A673 (cell line): ENCODE data around the gene FASN. TPM values are rescaled to one million over a fixed set of nuclear protein-coding genes. Genes with fewer than 3 reads are reported as not detected.

Source experiments
- BruUV-seq: library from RNA; stranded (reverse); fragments of 400-500 nt; replicated peaks from 2 replicates; lab custom pipeline; 2021; lab: Mats Ljungman, UMichigan
- CTCF ChIA-PET: fragments of 300-600 bp; sonication (Branson Sonifier 250); formaldehyde crosslinking; loops from one replicate; lab custom pipeline; 2022; ENCODE audit warnings: antibody characterized with exemption; lab: Charles Lee
- POLR2A ChIA-PET: fragments of 300-600 bp; sonication (Branson Sonifier 250); formaldehyde crosslinking; loops from one replicate; lab custom pipeline; 2022; ENCODE audit warnings: antibody characterized with exemption; ENCODE audit not compliant: low non-redundant PET; lab: Charles Lee
- DNase-seq: peaks from one replicate; pipeline ENCODE4 v3.0.0-alpha.2; 2015; ENCODE audit warnings: low spot score
- H3K27ac ChIP-seq: fragments of 200-600 bp; sonication (generic); 2 replicates; pipeline ENCODE4 v1.5.1; 2016; ENCODE audit warnings: mixed run types, low read depth, mild to moderate bottlenecking, mixed read lengths, antibody characterized with exemption, low read length; ENCODE audit not compliant: poor library complexity, severe bottlenecking
- H3K27me3 ChIP-seq: fragments of 200-600 bp; sonication (generic); replicated peaks from 2 replicates; pipeline ENCODE4 v1.6.1; 2017; ENCODE audit warnings: mixed run types, low read depth, mild to moderate bottlenecking, mixed read lengths, antibody characterized with exemption, low read length; ENCODE audit not compliant: insufficient read depth, poor library complexity
- H3K36me3 ChIP-seq: fragments of 200-600 bp; sonication (generic); 2 replicates; pipeline ENCODE4 v1.6.1; 2016; ENCODE audit warnings: mixed run types, mild to moderate bottlenecking, mixed read lengths, antibody characterized with exemption, low read length; ENCODE audit not compliant: insufficient read depth, poor library complexity, severe bottlenecking
- H3K4me1 ChIP-seq: fragments of 200-600 bp; sonication (generic); 2 replicates; pipeline ENCODE4 v1.6.1; 2017; ENCODE audit warnings: mixed run types, mild to moderate bottlenecking, mixed read lengths, antibody characterized with exemption, low read length; ENCODE audit not compliant: insufficient read depth, poor library complexity, severe bottlenecking
- H3K4me3 ChIP-seq: fragments of 200-600 bp; sonication (generic); 2 replicates; pipeline ENCODE4 v1.5.1; 2016; ENCODE audit warnings: low read depth, mixed run types, mild to moderate bottlenecking, mixed read lengths, low read length; ENCODE audit not compliant: poor library complexity, severe bottlenecking
- H3K9me3 ChIP-seq: fragments of 200-600 bp; sonication (generic); 2 replicates; pipeline ENCODE4 v1.6.1; 2016; ENCODE audit warnings: mixed run types, low read depth, mild to moderate bottlenecking, mixed read lengths, antibody characterized with exemption, low read length; ENCODE audit not compliant: poor library complexity, severe bottlenecking
- EZH2 ChIP-seq: fragments of 200-600 bp; sonication (generic); IDR thresholded peaks from 2 replicates; pipeline ENCODE4 v1.6.1; 2017; ENCODE audit warnings: borderline replicate concordance, low read depth, mild to moderate bottlenecking, mixed read lengths, antibody characterized with exemption, low read length; ENCODE audit not compliant: poor library complexity, severe bottlenecking
- intact Hi-C: fragments of 100-400 bp; cut with micrococcal nuclease; formaldehyde crosslinking; loops from one replicate; pipeline ENCODE4 v1.10.0; 2022; ENCODE audit not compliant: unreplicated experiment
- total RNA-seq: library from RNA; stranded (reverse); gene quantifications from 2 replicates; pipeline ENCODE4 v1.2.3, GENCODE V29; 2021
- TF ChIP-seq, protein P1 (sequence below): fragments of 300-800, 200-600 bp; sonication (generic); conservative IDR thresholded peaks from 2 replicates; pipeline ENCODE4 v1.5.1; 2017; ENCODE audit warnings: low read depth, mild to moderate bottlenecking, antibody characterized with exemption, low read length, moderate library complexity, mixed read lengths

Gene FASN
- total RNA-seq, 1 experiment from 2014 or later = 591 TPM

DNA sequence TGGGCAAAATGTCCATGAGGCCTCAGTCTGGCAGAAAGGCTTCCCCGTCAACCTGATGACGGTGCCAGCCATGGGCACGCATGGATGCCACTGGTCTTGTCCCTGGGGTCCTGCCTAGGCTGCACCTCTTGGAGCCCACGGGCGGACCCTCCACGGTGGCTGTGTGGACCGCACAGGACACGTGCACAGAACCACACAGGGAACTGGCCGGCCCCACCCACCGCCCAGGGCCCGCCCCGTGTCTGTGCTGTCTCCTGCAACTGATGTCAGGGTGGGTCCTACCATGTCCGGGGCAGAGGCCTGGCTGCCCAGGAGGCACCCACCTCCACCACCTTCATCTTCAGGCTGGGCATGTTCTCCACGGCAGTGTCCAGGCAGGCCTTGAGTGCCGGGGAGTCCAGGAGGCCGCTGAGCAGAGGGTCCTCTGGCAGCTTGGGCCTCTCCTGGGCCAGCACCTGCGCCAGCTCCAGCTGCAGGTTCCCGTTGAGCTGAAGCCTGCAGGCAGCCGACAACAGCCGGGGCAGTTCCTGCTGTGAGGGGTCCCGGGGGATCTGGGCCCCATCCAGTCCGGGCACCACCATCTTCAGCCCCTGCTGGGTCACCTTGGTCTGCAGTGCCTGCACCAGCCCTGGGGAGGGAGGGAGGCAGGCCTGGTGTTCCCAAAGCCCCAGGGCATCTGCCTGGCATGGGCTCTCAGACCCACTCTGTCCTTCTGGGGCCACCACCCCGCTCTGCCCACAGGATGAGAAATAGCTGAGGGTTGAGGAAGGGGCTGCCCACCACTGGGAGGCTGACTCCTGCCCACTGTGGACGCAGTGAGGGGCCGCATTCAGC, 11.9 kb downstream of the FASN start:
- peaks cover 99% of the 10 kb centered on the region for H3K36me3 ChIP-seq
- no peaks in the 10 kb centered on the region for H3K4me1 ChIP-seq
- no peak for TF ChIP-seq EZH2
- TF ChIP-seq, protein P1, sequence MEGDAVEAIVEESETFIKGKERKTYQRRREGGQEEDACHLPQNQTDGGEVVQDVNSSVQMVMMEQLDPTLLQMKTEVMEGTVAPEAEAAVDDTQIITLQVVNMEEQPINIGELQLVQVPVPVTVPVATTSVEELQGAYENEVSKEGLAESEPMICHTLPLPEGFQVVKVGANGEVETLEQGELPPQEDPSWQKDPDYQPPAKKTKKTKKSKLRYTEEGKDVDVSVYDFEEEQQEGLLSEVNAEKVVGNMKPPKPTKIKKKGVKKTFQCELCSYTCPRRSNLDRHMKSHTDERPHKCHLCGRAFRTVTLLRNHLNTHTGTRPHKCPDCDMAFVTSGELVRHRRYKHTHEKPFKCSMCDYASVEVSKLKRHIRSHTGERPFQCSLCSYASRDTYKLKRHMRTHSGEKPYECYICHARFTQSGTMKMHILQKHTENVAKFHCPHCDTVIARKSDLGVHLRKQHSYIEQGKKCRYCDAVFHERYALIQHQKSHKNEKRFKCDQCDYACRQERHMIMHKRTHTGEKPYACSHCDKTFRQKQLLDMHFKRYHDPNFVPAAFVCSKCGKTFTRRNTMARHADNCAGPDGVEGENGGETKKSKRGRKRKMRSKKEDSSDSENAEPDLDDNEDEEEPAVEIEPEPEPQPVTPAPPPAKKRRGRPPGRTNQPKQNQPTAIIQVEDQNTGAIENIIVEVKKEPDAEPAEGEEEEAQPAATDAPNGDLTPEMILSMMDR = no peak
- CTCF ChIA-PET = no interaction called here
- H3K4me3 ChIP-seq = no peak overlapping the region
- no peak for DNase-seq
- intact Hi-C loops = no loop called here
- no peak overlapping the region for H3K27ac ChIP-seq
- BruUV-seq = no TSS peak
- POLR2A ChIA-PET = no interaction called here
- H3K9me3 ChIP-seq = no peaks in the 10 kb centered on the region
- no peaks in the 10 kb centered on the region for H3K27me3 ChIP-seq

DNA sequence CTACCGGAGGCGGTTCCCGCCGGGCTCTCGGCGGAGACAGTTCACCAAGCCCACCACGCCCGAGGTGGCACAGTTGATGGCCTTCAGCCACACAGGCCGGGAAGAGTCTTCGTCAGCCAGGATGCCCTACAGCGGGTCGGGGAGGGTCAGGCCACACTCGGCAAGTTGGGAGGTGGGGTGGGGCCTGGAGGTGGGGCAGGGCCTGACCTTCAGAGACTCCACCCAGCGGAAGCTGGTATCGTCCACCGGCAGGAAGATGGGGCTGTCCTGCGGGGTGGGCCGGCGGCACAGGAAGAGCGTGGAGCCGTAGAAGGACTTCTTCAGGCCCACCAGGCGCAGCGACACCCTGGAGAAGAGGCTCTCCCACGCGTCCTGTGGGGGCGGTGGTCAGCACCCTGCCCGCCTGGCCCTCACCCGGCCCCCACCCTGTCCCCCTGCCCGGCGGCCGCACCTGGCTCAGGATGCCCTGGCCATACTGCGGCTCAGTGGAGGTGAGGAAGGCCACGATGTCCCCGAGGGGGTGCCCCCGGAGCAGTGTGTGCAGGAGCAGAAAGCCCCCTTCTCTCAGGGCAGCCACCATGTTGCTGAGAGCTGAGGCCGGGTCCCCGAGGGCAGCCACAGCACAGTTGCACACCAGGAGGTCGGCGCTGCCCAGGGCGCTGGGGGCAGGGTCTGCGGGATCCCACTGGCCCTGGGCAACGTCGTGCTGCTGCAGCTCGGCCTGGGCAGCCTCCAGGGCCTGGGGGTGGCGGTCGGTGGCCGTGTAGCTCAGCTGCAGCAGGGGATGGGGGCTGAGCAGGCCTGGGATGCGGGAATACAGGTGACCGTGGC, 12.8 kb downstream of the FASN start:
- no TSS peak for BruUV-seq
- no peaks in the 10 kb centered on the region for H3K27me3 ChIP-seq

DNA sequence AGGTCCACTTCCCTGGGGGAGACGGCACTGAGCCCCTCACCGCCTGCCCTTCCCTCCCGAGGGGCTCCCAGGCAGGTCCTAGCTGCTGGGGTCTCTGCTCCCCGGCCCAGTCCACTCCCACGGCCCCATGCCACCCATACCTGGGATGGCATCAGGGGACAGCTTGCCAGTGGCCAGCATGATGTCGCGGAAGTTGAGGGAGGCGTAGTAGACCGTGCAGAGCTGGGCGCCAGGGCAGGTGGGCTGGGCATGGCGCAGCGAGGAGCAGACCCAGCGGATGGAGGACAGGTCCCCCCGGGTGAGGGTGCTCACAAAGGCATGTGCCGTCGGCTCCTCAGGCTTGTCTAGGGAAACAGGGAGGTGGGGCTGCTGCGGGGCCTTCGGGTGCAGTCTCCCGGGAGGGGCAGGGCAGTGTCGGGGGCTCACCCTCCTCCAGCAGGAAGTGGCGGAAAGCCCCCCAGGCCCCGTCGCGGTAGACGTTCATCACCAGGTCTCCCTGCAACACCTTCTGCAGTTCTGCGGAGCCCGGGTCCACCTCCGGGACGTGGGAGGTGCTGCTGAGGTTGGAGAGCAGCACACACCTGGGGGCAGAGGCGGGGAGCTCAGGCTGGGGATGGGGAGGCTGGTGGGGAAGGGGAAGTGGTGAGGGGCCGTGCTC, 13.5 kb downstream of the FASN start:
- no peak for DNase-seq
- CTCF ChIA-PET = no interaction called here
- H3K9me3 ChIP-seq = no peaks in the 10 kb centered on the region
- POLR2A ChIA-PET = no interaction called here
- peaks cover 99% of the 10 kb centered on the region for H3K36me3 ChIP-seq
- no peaks in the 10 kb centered on the region for H3K4me1 ChIP-seq
- intact Hi-C loops = no loop called here
- TF ChIP-seq EZH2 = no peak
- TF ChIP-seq, protein P1 = no peak
- no peak overlapping the region for H3K4me3 ChIP-seq
- no peaks in the 10 kb centered on the region for H3K27me3 ChIP-seq
- H3K27ac ChIP-seq = no peak overlapping the region
- TSS peak; percentile 2 for BruUV-seq

More for the DNA sequence above, 12.8 kb downstream of the FASN start:
- Histone ChIP-seq H3K4me3 (no peak overlapping the region), H3K9me3 (no peaks in the 10 kb centered on the region), H3K27ac (no peak overlapping the region), H3K4me1 (no peaks in the 10 kb centered on the region), H3K36me3 (peaks cover 99% of the 10 kb centered on the region)
- DNase-seq = no peak
- intact Hi-C loops = no loop called here
- TF ChIP-seq, protein P1 = no peak
- TF ChIP-seq EZH2 = no peak
- ChIA-PET POLR2A (no interaction called here), CTCF (no interaction called here)
